ENCODE data around the gene CHST10. TPM values are rescaled to one million over a fixed set of nuclear protein-coding genes. Genes with fewer than 3 reads are reported as not detected.

Gene CHST10
- total and polyA plus RNA-seq, 9 donors: 10.0 to 23.7 (median 15.8) TPM

- Histone ChIP-seq H3K4me3 (no peak overlapping the region), H3K9me3 (no peaks in the 10 kb centered on the region), H3K27ac (no peak overlapping the region), H3K4me1 (ENCODE audit: insufficient read depth) (no peaks in the 10 kb centered on the region), H3K36me3 (no peaks in the 10 kb centered on the region), H3K27me3 (no peaks in the 10 kb centered on the region)
- DNase-seq: no peak
- no peak for TF ChIP-seq POLR2A (IDR thresholded peaks at IDR 0.05)
- no peak for TF ChIP-seq EP300 (IDR thresholded peaks at IDR 0.05)
- TF ChIP-seq CTCF (IDR thresholded peaks at IDR 0.05): no peak
- WGBS, 3 donors: 74 to 82% (median 82%) methylated on average over 5 of the region's 5 CpGs
- intact Hi-C loops (cut with DNase I): loop anchor here in 1 of 4 donors (10.0 kb wide), 1 partner anchor 104 kb away; no protein-coding TSS in a partner anchor
Observed at GRCh38 chr2:100451092-100451491, 33.6 kb upstream of the CHST10 start.

- DNase-seq: no peak
- H3K9me3 ChIP-seq: no peaks in the 10 kb centered on the region
- no peak overlapping the region for H3K27ac ChIP-seq
- no peak overlapping the region for H3K4me3 ChIP-seq
- no peaks in the 10 kb centered on the region for H3K36me3 ChIP-seq
- H3K4me1 ChIP-seq (ENCODE audit: insufficient read depth): no peaks in the 10 kb centered on the region
- intact Hi-C loops (cut with DNase I): no loop called here
- no peaks in the 10 kb centered on the region for H3K27me3 ChIP-seq
- TF ChIP-seq CTCF (IDR thresholded peaks at IDR 0.05): no peak
- no peak for TF ChIP-seq POLR2A (IDR thresholded peaks at IDR 0.05)
- TF ChIP-seq EP300 (IDR thresholded peaks at IDR 0.05): no peak
- 67 to 73% (median 72%) methylated on average over 2 of the region's 2 CpGs for WGBS, 3 donors
Observed at GRCh38 chr2:100446696-100447095, 29.2 kb upstream of the CHST10 start.

- H3K4me3 ChIP-seq: no peak overlapping the region
- no peak for DNase-seq
- H3K36me3 ChIP-seq: no peaks in the 10 kb centered on the region
- H3K27me3 ChIP-seq: no peaks in the 10 kb centered on the region
- H3K9me3 ChIP-seq: no peaks in the 10 kb centered on the region
- H3K27ac ChIP-seq: no peak overlapping the region
- 71 to 77% (median 74%) methylated on average over 8 of the region's 8 CpGs for WGBS, 3 donors
- H3K4me1 ChIP-seq (ENCODE audit: insufficient read depth): no peaks in the 10 kb centered on the region
- TF ChIP-seq POLR2A (IDR thresholded peaks at IDR 0.05) (no peak), CTCF (IDR thresholded peaks at IDR 0.05) (no peak), EP300 (IDR thresholded peaks at IDR 0.05) (no peak)
- intact Hi-C loops (cut with DNase I): no loop called here
Observed at GRCh38 chr2:100437751-100438150, 20.3 kb upstream of the CHST10 start.

- 64 to 67% (median 67%) methylated on average over 1 of the region's 1 CpG for WGBS, 3 donors
- H3K27ac ChIP-seq: no peak overlapping the region
- H3K9me3 ChIP-seq: no peaks in the 10 kb centered on the region
- intact Hi-C loops (cut with DNase I): loop anchor here in 2 of 4 donors (10.0 kb wide), 1 partner anchor 555 kb away; no protein-coding TSS in a partner anchor
- no peaks in the 10 kb centered on the region for H3K36me3 ChIP-seq
- TF ChIP-seq POLR2A (IDR thresholded peaks at IDR 0.05) (no peak), EP300 (IDR thresholded peaks at IDR 0.05) (no peak), CTCF (IDR thresholded peaks at IDR 0.05) (no peak)
- no peak overlapping the region for H3K4me3 ChIP-seq
- H3K27me3 ChIP-seq: no peaks in the 10 kb centered on the region
- DNase-seq: no peak
- no peaks in the 10 kb centered on the region for H3K4me1 ChIP-seq (ENCODE audit: insufficient read depth)
Observed at GRCh38 chr2:100429726-100430125, 12.3 kb upstream of the CHST10 start.
